ENCODE data around the gene ALKBH8. TPM values are rescaled to one million over a fixed set of nuclear protein-coding genes. Genes with fewer than 3 reads are reported as not detected.

The ALKBH8 gene
- total RNA-seq, 1 donor = 6.5 TPM

DNA sequence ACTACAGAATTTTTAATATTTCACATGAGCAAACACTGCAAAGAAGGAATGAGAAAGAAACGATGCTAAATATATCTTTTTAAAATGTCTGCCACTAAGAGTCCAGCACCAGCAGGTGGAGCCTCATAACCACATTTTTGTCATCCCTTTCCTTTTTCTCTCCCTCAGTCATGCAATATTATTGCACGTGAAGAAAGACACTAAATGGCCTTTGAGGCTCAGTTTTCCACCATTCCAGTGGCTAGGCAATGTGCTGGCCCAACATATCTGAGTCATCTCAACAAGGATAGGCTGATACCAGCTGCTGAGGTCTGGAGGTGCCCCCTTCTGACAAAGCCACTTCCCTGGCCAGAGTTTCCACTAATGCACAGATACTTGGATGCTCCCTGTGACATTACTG, 1.8 kb downstream of the ALKBH8 start:
- peak; percentile 67 for TF ChIP-seq CTCF (IDR thresholded peaks at IDR 0.05; ENCODE audit: insufficient read depth, low read depth, low read length)
- DNase-seq (ENCODE audit: low read depth) = peak; percentile 70
- H3K4me3 ChIP-seq (ENCODE audit: low read depth, low read length) = no peak overlapping the region

DNA sequence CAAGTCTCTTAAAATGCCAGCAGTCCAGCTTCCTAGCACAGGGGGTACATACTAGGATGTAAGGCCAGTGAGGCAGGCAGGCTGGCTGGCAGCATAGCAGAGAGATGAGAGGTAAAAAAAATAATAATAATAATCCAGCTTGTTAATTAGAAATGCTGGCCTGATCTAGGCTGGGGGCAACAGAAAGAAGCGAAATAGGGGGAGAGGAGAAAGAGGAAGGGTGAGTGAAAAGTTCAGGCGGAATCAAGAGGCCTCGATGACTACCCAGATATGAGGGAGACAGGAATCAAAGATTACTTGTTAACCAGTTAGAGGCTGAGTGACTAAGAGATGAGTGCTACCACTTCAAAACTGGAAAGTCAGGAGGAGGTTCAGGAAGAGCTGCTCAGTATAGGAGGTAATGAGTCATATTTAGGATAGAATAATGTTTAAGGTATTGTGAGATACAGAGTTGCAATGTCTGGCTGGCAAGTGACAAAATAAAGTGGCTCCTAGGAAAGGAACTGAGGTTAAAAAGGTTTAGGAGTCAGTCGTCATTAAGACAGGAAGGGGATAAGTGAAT, 2.8 kb downstream of the ALKBH8 start:
- no peak overlapping the region for H3K4me3 ChIP-seq (ENCODE audit: low read depth, low read length)
- DNase-seq (ENCODE audit: low read depth) = peak; percentile 44

DNA sequence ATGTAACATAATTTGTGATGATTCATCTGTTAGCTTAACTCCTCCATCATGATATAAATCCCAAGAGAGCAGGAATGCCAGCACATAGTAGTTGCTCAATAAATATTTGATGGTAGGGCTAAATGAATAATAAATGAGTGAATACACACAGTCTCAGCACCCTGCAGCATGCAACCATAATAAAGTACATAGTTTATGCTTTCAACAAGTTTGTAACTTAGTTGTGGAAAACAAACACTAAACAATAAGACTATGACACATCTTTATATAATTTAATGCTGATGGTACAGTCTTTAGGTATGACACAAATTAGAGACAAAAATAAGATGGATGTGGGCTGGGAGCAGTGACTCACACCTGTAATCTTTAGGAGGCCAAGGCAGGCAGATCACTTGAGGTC, 3.8 kb downstream of the ALKBH8 start:
- no peak overlapping the region for H3K4me3 ChIP-seq (ENCODE audit: low read depth, low read length)
- peak; percentile 42 for DNase-seq (ENCODE audit: low read depth)
- no peak for TF ChIP-seq CTCF (IDR thresholded peaks at IDR 0.05; ENCODE audit: insufficient read depth, low read depth, low read length)

More for the DNA sequence above, 2.8 kb downstream of the ALKBH8 start:
- no peak for TF ChIP-seq CTCF (IDR thresholded peaks at IDR 0.05; ENCODE audit: insufficient read depth, low read depth, low read length)

DNA sequence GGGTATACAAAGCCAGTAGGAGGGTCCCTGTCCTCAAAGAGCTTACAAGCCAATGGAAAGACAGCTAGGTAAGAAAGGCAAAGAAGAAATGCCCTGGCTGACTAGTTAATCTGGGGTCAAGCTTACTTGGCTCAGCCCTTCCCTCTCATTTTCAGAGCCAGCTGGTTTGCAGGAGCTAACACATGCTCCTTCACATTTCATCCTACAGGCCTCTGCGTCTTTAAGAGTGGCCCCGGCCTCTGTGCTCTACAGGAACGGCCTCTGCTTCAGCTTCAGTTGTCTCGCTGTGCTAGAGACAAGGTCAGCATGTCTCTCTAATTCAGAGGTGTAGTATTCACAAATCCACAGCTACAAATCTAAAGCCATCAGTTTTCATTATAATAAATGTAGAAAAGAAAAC, 15.2 kb downstream of the ALKBH8 start:
- no peak for TF ChIP-seq CTCF (IDR thresholded peaks at IDR 0.05; ENCODE audit: insufficient read depth, low read depth, low read length)
- no peak for DNase-seq (ENCODE audit: low read depth)
- H3K4me3 ChIP-seq (ENCODE audit: low read depth, low read length) = no peak overlapping the region

DNA sequence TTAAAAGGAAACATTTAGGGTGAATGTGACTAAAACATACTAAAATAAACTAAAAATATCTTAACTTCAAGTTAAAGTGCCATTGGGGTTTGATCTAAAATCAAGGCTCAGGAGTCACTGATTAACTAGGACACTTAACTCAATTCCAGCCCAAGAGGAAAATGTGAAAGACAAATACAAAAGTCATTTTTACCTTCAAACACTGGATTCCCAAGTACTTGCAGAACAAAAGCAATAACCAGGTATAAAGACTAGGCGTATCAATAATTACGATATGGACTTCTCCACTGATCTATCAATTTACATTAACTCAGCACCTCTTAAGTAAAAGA, 15.6 kb downstream of the ALKBH8 start:
- H3K4me3 ChIP-seq (ENCODE audit: low read depth, low read length) = no peak overlapping the region
- no peak for DNase-seq (ENCODE audit: low read depth)
- no peak for TF ChIP-seq CTCF (IDR thresholded peaks at IDR 0.05; ENCODE audit: insufficient read depth, low read depth, low read length)

- TF ChIP-seq CTCF (IDR thresholded peaks at IDR 0.05; ENCODE audit: insufficient read depth, low read depth, low read length) = peak; percentile 90
- DNase-seq (ENCODE audit: low read depth) = peak; percentile 54
- H3K4me3 ChIP-seq (ENCODE audit: low read depth, low read length) = no peak overlapping the region
Observed at GRCh38 chr11:107549253-107549953, 16.1 kb downstream of the ALKBH8 start.

GRCh38 chr11:107547961-107548360, 17.6 kb downstream of the ALKBH8 start:
- TF ChIP-seq CTCF (IDR thresholded peaks at IDR 0.05; ENCODE audit: insufficient read depth, low read depth, low read length) = no peak
- DNase-seq (ENCODE audit: low read depth) = no peak

More at GRCh38 chr11:107547961-107548360, 17.6 kb downstream of the ALKBH8 start:
- H3K4me3 ChIP-seq (ENCODE audit: low read depth, low read length) = no peak overlapping the region
